DMS153 treated with DMSO at 0.1 percent for 48 hours (cell line): ENCODE measurements around the gene ITSN2.
"Not testable (repeated sequence)": the region's sequence is repeated elsewhere in the genome, so short reads cannot be mapped to it uniquely, and the experiment has no call there.

Experiments used
- DNase-seq: peaks from one replicate; lab custom pipeline; 2025; ENCODE audit not compliant: unreplicated experiment; lab: John Stamatoyannopoulos, UW

Gene ITSN2

GRCh38 chr2:24365051-24365450 is 4.7 kb upstream of the ITSN2 start:
- DNase-seq: peak; percentile 37

GRCh38 chr2:24363301-24363700 is 3.0 kb upstream of the ITSN2 start:
- no peak for DNase-seq

GRCh38 chr2:24362253-24362652 is 1.9 kb upstream of the ITSN2 start:
- DNase-seq: no peak

GRCh38 chr2:24360963-24361330 is 611 bp upstream of the ITSN2 start:
- no peak for DNase-seq

- DNase-seq: no peak
These were observed 947 bp downstream of the ITSN2 start for GRCh38 chr2:24359129-24360049.

DNA sequence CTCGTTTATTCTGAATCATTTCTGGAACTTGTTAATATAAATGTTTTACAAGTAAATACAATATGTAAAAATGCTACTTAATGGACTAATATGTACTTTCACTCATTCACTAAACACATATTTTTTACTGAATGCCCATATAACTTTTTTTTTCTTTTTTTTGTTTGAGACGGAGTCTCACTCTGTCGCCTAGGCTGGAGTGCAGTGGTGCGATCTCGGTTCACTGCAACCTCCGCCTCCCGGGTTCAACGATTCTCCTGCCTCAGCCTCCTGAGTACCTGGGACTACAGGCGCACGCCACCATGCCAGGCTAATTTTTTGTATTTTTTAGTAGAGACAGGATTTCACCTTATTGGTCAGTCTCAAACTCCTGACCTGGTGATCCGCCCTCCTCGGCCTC is 2.6 kb downstream of the ITSN2 start:
- not testable (repeated sequence) for DNase-seq

- not testable (repeated sequence) for DNase-seq
These were observed 3.2 kb downstream of the ITSN2 start for GRCh38 chr2:24357115-24357514.

GRCh38 chr2:24354957-24355356 is 5.4 kb downstream of the ITSN2 start:
- DNase-seq: no peak

- no peak for DNase-seq
These were observed 5.9 kb downstream of the ITSN2 start for GRCh38 chr2:24354395-24354794.

DNA sequence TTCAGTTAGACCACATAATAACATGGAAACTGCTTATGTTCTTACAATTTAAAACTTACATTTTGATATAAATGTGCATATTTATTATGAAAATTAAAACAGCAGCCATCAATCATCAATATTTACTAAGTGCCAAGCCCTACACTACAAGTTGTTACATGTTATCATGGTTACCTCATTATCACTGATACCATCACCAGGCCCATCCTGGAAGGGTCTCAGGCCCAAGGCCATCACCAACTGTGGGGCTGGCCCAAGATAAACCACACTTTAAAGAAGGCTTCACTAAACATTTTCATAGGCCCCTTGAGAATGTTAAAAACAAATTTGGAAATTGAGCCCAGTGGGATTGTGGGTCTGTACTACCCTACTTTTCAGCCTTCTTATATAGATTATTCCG is 6.4 kb downstream of the ITSN2 start:
- DNase-seq: no peak

- no peak for DNase-seq
These were observed 7.0 kb downstream of the ITSN2 start for GRCh38 chr2:24353364-24353763.

GRCh38 chr2:24352664-24353063 is 7.7 kb downstream of the ITSN2 start:
- no peak for DNase-seq

GRCh38 chr2:24351981-24352380 is 8.4 kb downstream of the ITSN2 start:
- DNase-seq: no peak

- no peak for DNase-seq
These were observed 8.8 kb downstream of the ITSN2 start for GRCh38 chr2:24351627-24351938.

DNA sequence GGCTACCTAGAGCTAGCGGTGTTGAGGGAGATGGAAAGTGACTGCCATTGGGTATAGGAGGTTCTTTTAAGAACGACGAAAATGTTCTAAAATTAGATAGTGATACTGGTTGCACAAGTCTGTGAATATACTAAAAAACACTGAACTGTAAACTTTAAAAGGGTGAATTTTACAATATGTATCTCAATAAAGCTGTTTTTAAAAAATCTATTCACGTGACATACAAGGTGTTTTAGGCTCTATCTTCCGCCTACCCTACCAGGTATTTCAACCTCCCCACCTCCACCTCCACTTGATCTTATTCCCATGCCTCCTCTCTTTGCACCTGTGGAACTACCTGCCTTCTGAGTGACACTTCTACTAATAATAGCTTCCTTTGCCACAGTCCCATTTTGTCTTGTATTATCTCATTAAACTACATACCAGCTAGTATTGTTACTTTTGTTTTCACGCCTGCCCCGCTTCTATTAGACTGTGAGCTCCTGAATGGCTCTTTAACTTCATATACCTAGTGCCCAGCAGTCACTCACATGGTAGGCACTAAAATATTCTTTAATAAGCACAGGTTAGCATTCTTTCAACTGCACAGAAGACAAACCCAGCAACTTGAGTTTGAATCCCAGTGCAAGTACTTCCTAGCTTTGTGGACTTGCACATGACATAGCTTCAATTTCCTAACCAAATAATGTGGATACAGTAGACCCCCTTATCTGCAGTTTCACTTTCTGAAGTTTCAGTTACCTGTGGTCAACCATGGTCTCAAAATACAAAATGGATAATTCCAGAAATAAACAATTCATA is 9.3 kb downstream of the ITSN2 start:
- no peak for DNase-seq

GRCh38 chr2:24349097-24349496 is 11.2 kb downstream of the ITSN2 start:
- DNase-seq: no peak

GRCh38 chr2:24345937-24346336 is 14.4 kb downstream of the ITSN2 start:
- no peak for DNase-seq

GRCh38 chr2:24343225-24343882 is 17.0 kb downstream of the ITSN2 start:
- DNase-seq: no peak

DNA sequence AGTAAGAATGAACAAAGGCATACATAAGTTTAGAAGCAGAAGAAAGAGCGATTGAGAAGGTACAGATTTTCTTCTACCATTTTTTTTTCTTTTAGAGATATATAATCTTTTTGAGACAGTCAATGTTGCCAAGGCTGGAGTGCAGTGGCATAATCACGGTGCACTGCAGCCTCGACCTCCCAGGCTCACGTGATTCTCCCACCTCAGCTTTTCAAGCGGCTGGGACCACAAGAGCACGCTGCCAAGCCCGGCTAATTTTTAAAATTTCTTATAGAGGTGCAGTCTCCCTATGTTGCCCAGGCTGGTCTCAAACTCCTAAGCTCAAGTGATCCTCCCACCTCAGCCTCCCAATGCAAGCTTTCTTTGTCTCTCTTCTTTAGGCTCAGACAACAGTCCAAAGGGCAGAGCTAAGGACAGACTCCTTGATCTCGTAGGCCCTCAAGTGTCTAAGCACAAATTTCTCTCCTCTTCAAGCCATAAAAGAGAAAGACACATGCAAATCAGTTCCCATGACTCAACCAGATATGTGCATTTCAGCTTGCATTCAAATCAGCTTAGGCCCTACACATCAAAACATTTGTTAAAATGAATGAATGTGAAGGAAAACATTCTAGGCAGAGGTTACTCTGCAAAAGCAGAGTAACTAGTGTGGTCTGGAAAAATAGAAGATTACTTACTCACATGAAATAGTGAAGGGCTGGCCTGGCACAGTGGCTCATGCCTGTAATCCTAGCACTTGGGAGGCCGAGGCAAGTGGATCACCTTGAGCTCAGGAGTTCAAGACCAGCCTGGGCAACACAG is 18.0 kb downstream of the ITSN2 start:
- no peak for DNase-seq

DNA sequence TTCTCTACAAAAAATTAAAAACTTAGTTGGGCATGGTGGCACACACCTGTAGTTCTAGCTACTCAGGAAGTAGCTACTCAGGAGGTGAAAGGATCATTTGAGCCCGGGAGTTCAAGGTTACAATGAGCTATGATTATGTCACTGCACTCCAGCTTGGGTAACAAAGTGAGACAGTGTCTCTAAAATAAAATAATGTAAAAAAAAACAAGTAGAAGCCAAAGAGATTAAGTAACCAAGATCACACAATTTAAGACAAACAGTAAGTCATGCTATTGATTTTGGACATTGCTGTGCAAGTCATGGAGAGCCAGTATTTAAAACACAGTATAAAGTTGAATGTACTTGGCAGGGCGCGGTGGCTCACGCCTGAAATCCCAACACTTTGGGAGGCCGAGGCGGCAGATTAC is 20.5 kb downstream of the ITSN2 start:
- no peak for DNase-seq

GRCh38 chr2:24339098-24339497 is 21.2 kb downstream of the ITSN2 start:
- not testable (repeated sequence) for DNase-seq
